GM18951 (cell line): Measurements from ENCODE around the gene GLB1L3.
"Not testable (repeated sequence)": the region's sequence is repeated elsewhere in the genome, so short reads cannot be mapped to it uniquely, and the experiment has no call there.

Source experiments
- POLR2A ChIP-seq: IDR thresholded peaks from 4 replicates; pipeline ENCODE4 v1.6.1; 2011; ENCODE audit warnings: mild to moderate bottlenecking; ENCODE audit not compliant: insufficient read length, insufficient read depth; ENCODE audit errors: extremely low read depth
- in situ Hi-C: fragments of 300-500 bp; cut with MboI; formaldehyde crosslinking; loops from one replicate; pipeline ENCODE4 v1.12.0; 2022; ENCODE audit warnings: low sequenced_read_pairs, mixed read lengths, inconsistent platforms; ENCODE audit not compliant: unreplicated experiment

GLB1L3 gene

DNA sequence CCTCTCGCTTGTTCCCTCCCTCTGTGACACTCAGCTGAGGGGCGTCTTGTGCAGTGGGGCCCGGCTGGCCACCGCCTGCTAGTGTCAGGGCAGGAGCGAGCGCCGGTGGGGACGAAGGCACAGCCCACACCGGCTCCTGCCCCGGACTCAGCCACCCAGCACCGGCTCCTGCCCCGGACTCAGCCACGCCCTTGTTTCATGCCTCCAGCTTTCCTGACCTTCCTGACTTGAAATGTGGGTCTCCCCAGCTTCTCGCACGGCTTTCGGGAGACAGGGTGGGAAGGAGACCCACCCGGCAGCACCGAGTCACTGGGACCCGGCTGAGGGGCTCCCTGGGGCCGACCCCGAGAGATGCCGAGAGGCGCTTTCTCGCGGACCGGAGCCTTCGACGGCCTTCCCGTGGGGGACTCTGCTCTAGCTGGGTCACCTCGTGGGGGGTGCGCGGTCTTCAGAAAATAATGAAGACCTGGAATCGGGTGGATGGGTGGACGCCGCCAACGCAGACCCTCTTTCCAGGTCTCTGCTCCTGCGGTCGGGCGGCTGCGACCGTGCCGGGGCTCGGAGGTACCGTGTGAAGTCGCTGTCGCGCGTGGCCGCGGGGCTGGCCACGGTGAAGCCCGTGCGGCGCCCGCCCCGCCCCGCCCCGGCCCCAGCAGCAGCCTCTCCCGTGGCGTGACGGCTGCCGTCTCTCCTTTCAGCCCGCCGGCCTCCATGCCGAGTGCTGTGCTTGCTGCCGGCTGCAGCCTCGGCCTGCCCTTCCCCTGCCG lies 65.8 kb downstream of the GLB1L3 start:
- in situ Hi-C loops = no loop called here
- no peak for TF ChIP-seq POLR2A

DNA sequence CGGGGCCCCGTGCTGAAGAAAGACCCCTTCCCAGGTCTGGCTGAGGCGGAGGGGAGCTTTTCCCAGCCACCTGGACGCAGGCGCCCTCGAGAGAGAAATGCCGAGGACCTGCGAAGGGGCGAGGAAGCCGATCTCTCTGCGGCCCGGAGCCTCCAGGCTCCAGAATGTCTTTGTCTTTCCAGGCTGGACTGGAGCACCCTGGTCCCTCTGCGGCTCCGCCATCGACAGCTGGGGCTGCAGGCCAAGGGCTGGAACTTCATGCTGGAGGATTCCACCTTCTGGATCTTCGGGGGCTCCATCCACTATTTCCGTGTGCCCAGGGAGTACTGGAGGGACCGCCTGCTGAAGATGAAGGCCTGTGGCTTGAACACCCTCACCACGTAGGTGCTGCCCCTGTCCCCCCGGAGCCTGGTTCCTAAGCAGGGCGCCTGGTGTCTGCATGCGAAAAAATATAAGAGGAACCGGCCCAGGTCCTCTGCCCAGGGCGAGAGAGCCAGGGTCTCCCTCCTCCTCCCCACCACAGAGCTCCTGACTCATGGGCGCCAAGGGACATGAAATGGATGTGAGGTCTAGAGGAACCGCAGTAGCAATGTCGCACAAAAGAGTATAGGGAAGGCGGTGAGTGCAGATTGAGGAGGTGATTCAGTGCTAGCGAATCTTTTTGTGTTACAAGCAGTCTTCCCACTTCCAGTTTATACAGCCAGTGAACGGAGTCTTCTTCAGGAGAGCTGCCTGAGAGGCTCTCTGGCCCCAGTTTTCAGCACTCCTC lies 66.6 kb downstream of the GLB1L3 start:
- in situ Hi-C loops = no loop called here

DNA sequence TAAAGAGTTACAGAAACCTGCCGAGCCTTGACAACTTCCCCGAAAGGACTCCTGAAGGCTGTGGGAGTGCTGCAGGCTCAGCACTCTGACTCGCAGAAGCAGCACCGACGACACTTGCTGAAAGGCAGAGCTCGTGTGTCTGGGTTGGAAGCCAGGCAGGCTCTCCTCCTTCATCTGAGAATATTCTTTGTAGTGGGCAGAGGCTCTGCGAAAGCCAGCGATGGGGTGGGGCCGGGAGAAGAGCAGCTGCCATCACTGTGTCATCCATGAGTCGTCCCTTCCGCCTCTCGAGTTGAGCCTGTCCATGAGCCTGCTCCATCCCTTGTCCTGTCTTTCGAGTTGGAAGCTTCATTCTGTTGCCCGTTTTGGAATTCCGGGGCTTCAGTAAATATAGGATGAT lies 67.5 kb downstream of the GLB1L3 start:
- no peak for TF ChIP-seq POLR2A
- in situ Hi-C loops = no loop called here

More for the DNA sequence above, 66.6 kb downstream of the GLB1L3 start:
- TF ChIP-seq POLR2A = no peak

DNA sequence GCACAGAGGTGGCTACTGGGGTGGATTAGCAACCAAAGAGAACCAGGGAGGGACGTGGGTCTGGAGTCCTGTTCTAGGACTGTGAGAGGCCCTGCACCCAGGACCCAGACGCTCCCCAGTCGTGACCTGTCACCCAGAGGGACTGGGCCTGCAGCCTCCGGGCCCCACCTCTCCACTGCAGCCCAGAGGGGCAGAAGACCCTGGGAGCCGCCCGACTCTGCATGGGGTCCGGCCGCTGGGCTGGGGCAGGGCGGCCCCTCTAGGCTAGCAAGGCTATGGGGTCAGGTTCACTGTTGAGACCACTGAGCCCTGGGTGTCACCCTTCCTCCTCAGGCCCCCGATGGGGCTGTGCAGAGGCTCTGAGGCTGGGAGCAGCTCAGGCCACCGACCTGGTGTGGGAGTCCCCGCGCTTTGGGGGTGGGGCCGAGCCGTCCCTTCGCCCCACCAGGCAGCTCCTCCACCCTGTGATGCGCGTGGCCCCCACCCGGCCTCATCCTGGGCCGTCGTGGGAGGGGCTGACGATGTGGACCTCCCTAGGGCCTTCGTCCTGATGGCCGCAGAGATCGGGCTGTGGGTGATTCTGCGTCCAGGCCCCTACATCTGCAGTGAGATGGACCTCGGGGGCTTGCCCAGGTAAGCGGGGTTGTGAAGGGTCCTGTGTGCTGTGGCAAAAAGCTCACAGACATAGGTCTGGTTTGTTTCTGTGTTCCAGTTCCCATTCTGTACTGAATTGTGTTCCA lies 68.5 kb downstream of the GLB1L3 start:
- in situ Hi-C loops = not testable (repeated sequence)

- in situ Hi-C loops = no loop called here
- no peak for TF ChIP-seq POLR2A
Observed at GRCh38 chr11:134345237-134345550, 69.0 kb downstream of the GLB1L3 start.

- no peak for TF ChIP-seq POLR2A
- in situ Hi-C loops = no loop called here
Observed at GRCh38 chr11:134346101-134346975, 70.2 kb downstream of the GLB1L3 start.

DNA sequence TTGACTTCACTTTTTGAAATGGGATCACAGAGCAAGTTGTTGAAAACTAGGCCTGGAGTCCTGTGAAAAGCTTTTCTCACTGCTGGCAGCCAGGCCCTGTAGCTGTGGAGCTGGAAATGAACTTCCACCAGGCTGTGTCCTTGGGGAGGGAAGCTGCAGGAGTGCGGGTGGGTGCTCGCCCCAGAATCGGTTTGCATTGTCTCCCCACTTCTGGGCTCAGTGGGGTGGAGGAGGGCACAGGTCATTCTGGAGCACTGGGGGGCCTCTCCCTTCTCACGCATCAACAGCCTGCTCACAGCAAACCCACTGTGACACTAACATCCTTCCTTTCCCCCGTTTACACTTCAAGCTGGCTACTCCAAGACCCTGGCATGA lies 70.8 kb downstream of the GLB1L3 start:
- in situ Hi-C loops = no loop called here
- TF ChIP-seq POLR2A = no peak

DNA sequence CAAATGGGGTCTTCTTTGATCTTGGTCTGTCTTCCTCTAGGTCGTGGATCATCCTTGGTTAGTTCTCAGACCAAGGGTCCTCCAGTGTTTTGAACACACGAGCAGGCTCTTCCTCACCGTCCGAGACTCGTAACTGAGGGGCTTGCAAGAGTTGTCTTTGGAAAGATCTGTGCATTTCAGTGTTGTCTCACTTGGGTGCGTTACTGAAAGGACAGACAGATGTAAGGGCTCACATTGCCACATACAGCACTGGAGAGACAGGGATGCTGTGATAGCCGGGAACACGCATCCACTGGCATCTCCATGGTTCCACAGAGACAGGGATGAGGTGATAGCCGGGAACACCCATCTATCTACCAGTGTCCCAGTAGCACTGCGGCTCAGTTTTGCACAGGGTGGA lies 71.3 kb downstream of the GLB1L3 start:
- in situ Hi-C loops = no loop called here
- no peak for TF ChIP-seq POLR2A

- no peak for TF ChIP-seq POLR2A
- in situ Hi-C loops = no loop called here
Observed at GRCh38 chr11:134349109-134349801, 73.1 kb downstream of the GLB1L3 start.

DNA sequence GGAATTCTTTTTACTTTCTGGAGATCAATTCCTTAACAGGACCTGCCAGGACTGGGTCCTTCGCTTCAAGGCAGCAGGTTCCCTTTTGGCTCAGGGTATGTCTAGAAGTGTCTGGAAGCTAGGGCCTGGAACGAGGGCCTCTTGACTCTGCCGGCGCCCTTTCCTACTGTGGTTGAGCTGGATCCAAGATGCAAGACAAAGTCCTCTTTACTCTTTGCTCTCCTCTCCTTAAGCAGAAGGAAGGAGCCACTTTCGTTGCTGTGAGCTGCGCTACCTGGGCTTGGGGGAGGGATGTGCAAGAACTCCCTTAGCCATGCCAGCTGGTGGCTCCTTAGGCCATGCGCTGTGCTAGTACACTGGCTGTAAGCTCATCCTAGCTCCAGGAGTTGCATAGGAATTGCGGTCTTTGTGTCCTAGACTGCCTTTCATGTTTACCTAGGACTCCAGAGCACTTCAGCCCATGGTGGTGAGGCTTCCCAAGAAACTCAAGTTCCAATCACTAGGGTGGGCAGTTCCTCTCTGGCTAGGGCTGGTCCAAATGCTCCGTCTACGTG lies 73.7 kb downstream of the GLB1L3 start:
- in situ Hi-C loops = no loop called here
- no peak for TF ChIP-seq POLR2A

GRCh38 chr11:134350381-134350780 lies 74.2 kb downstream of the GLB1L3 start:
- no peak for TF ChIP-seq POLR2A
- in situ Hi-C loops = no loop called here

GRCh38 chr11:134352111-134352510 lies 75.9 kb downstream of the GLB1L3 start:
- in situ Hi-C loops = no loop called here
- TF ChIP-seq POLR2A = no peak
